Measurements from ENCODE around the gene KHDC3L. TPM values are rescaled to one million over a fixed set of nuclear protein-coding genes. Genes with fewer than 3 reads are reported as not detected.
"Not testable (repeated sequence)": the region's sequence is repeated elsewhere in the genome, so short reads cannot be mapped to it uniquely, and the experiment has no call there.

Gene KHDC3L
- total and polyA plus RNA-seq, 3 experiments from 2014 or later = not detected

DNA sequence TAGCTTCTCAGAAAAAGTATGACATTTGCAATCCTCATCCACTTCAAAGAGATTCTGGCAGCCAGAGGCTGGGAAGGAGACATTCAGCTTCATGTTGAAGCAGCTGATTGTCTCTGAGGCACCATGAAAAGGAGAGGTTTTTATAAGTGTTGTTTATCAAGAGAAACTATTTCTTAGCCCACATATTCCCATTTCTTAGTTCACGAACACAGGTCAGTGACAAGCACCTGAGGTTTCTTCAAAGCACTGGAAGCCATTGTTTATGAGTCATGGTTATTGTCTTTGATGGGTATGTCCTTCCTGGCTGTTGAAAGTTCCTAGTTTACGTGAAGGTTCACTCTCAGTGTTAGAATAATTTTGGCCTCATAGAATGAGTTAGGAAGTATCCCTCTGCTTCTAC is 29.2 kb downstream of the KHDC3L start:
- Histone ChIP-seq H3K4me1 (ENCODE audit: insufficient read depth, low read length) (peaks cover 8% of the 10 kb centered on the region), H3K4me3 (ENCODE audit: low read length) (no peak overlapping the region), H3K27me3 (ENCODE audit: insufficient read depth, low read length, poor library complexity, severe bottlenecking) (no peaks in the 10 kb centered on the region), H3K27ac (ENCODE audit: low read depth, low read length) (no peak overlapping the region), H3K36me3 (ENCODE audit: insufficient read depth, low read length) (no peaks in the 10 kb centered on the region), H3K9me3 (ENCODE audit: low read length) (no peaks in the 10 kb centered on the region)
- Mint-ChIP-seq H3K27ac (peak overlapping the region in 7 of 8 donors; percentile 40 to 82 (median 68)), H3K27me3 (no peaks in the 10 kb centered on the region), H3K4me3 (peak overlapping the region in 2 of 7 donors; percentile 35 to 67), H3K36me3 (no peaks in the 10 kb centered on the region), H3K4me1 (peaks cover 27 to 50% (median 36%) of the 10 kb centered on the region in 3 donors), H3K9me3 (no peaks in the 10 kb centered on the region)
- no peak for DNase-seq
- POLR2A ChIA-PET = no interaction called here
- CTCF ChIA-PET = no interaction called here

DNA sequence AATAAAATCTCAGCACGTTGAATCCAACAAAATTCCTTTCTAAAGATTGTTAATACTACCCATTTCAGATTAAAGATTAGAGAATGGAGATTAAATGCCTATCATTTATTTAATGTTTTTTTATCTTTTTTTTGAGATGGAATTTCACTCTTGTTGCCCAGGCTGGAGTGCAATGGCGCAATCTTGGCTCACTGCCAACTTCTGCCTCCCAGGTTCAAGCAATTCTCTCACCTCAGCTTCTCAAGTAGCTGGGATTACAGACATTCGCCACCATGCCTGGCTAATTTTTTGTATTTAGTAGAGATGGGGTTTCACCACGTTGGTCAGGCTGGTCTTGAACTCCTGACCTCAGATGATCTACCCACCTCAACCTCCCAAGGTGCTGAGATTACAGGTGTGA is 29.7 kb downstream of the KHDC3L start:
- H3K27me3 Mint-ChIP-seq; H3K4me3 ChIP-seq (ENCODE audit: low read length); H3K27me3 ChIP-seq (ENCODE audit: insufficient read depth, low read length, poor library complexity, severe bottlenecking); H3K36me3 ChIP-seq (ENCODE audit: insufficient read depth, low read length); H3K27ac ChIP-seq (ENCODE audit: low read depth, low read length); H3K4me1 ChIP-seq (ENCODE audit: insufficient read depth, low read length); POLR2A ChIA-PET; H3K9me3 Mint-ChIP-seq; CTCF ChIA-PET; H3K9me3 ChIP-seq (ENCODE audit: low read length); H3K36me3 Mint-ChIP-seq; DNase-seq: not testable (repeated sequence)
- peak overlapping the region in 1 of 8 donors; percentile 57 for H3K27ac Mint-ChIP-seq
- H3K4me1 Mint-ChIP-seq = peaks cover 27 to 51% (median 36%) of the 10 kb centered on the region in 3 donors
- peak overlapping the region in 1 of 7 donors; percentile 67 for H3K4me3 Mint-ChIP-seq

DNA sequence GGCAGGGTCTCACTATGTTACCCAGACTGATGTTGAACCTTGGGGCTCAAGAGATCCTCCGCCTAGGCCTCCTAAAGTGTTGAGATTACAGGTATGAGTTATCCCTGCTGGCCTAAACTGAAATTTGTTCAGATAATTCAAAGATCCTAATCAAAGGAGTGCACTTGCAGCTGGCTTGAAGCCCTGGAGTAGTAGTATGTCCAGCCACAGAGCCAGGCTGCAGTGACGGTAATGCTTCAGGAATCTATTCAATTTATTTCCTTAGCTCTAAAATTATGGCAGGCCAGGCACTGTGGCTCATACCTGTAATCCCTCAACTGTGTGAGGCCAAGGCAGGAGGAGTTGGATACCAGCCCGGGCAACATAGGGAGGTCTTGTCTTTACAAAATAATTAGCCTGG is 30.8 kb downstream of the KHDC3L start:
- no peak for DNase-seq
- H3K27ac Mint-ChIP-seq = peak overlapping the region in 3 of 8 donors; percentile 10 to 52 (median 19)
- no peaks in the 10 kb centered on the region for H3K36me3 Mint-ChIP-seq
- Histone ChIP-seq H3K36me3 (ENCODE audit: insufficient read depth, low read length) (no peaks in the 10 kb centered on the region), H3K4me1 (ENCODE audit: insufficient read depth, low read length) (peaks cover 8% of the 10 kb centered on the region), H3K4me3 (ENCODE audit: low read length) (no peak overlapping the region), H3K27ac (ENCODE audit: low read depth, low read length) (no peak overlapping the region), H3K27me3 (ENCODE audit: insufficient read depth, low read length, poor library complexity, severe bottlenecking) (no peaks in the 10 kb centered on the region), H3K9me3 (ENCODE audit: low read length) (no peaks in the 10 kb centered on the region)
- H3K9me3 Mint-ChIP-seq = no peaks in the 10 kb centered on the region
- POLR2A ChIA-PET = interaction anchor here (3.0 kb wide), 1 partner anchor 68 kb away, joined by 10 read pairs; the partner anchor contains the start of gene MTO1
- H3K4me3 Mint-ChIP-seq = peak overlapping the region in 1 of 7 donors; percentile 23
- no peaks in the 10 kb centered on the region for H3K27me3 Mint-ChIP-seq
- CTCF ChIA-PET = no interaction called here
- H3K4me1 Mint-ChIP-seq = peaks cover 27 to 50% (median 31%) of the 10 kb centered on the region in 3 donors

DNA sequence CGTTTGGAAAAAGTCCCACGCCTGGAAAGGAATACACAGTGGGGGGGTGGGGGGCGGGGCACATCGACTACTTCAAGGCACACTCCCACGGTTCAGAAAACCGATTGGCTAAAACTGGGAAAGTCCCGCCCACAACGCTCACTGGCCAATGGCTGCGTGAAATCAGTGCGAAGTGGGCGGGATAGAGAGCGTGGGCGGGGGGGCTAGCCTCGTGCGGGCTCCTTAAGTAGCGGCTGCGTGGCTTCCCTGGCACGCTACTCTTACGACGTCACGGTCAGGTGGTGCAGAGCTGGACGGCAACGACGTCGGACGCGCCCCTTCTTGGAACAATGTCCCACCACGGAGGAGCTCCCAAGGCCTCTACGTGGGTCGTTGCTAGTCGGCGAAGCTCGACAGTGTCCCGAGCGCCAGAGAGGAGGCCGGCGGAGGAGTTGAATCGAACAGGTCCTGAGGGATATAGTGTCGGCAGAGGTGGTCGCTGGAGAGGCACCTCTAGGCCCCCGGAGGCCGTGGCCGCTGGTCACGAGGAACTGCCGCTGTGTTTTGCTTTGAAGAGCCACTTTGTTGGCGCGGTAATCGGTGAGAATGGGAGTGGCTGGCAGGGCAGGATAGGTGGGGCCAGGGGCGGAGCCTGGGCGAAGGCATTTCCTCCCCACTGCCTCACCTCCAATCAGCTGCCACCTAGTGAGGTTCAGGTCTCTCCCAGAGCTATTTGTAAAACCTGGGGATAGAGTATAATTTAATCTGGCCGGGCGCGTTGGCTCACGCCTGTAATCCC is 32.3 kb downstream of the KHDC3L start, which contains the start of gene DDX43:
Gene DDX43, plus strand, starts transcription at position 252 of the 778 bp plus-strand sequence. Its CDS starts 78 bp downstream, at position 330.
- Mint-ChIP-seq H3K4me3 (peak within 1 kb of the TSS; percentile 69 to 97 (median 80)), H3K4me1 (peaks cover 15 to 35% (median 19%) of the 10 kb centered on the region in 3 donors), H3K36me3 (peaks cover 0 to 2% (median 0%) of the 10 kb centered on the region in 3 donors), H3K27ac (peak within 1 kb of the TSS; percentile 52 to 94 (median 90)), H3K9me3 (no peaks in the 10 kb centered on the region), H3K27me3 (no peaks in the 10 kb centered on the region)
- Histone ChIP-seq H3K27me3 (ENCODE audit: insufficient read depth, low read length, poor library complexity, severe bottlenecking) (no peaks in the 10 kb centered on the region), H3K4me1 (ENCODE audit: insufficient read depth, low read length) (no peaks in the 10 kb centered on the region), H3K27ac (ENCODE audit: low read depth, low read length) (peak within 1 kb of the TSS; percentile 67), H3K4me3 (ENCODE audit: low read length) (no peak within 1 kb of the TSS), H3K36me3 (ENCODE audit: insufficient read depth, low read length) (no peaks in the 10 kb centered on the region), H3K9me3 (ENCODE audit: low read length) (no peaks in the 10 kb centered on the region)
- ChIA-PET CTCF (interaction anchor here (1.5 kb wide), 1 partner anchor 67 kb away, joined by 5 read pairs; the partner anchor contains the start of gene MTO1), POLR2A (interaction anchor here (1.0 to 3.0 kb wide), 2 partner anchors 67 to 258 kb away, joined by 3 to 10 read pairs; partner anchors contain the start of gene MTO1)
- DNase-seq = peak; percentile 21 to 79 (median 52)

DNA sequence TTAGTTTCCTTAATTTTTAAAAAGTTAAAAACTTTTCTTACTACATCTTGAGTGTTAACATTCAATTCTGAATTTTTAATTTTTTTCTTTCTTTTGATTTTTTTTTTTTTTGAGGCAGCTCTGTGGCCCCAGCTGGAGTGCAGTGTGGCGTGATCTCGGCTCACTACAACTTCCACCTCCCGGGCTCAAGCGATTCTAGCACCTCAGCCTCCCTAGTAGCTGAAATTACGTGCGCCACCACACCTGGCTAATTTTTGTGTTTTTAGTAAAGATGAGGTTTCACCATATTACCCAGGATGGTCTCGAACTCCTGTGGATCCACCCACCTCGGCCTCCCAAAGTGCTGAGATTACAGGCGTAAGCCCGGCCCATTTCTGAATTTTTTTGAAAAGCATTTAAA is 33.4 kb downstream of the KHDC3L start:
- Histone ChIP-seq H3K27me3 (ENCODE audit: insufficient read depth, low read length, poor library complexity, severe bottlenecking) (no peaks in the 10 kb centered on the region), H3K4me3 (ENCODE audit: low read length) (no peak overlapping the region), H3K36me3 (ENCODE audit: insufficient read depth, low read length) (no peaks in the 10 kb centered on the region), H3K9me3 (ENCODE audit: low read length) (no peaks in the 10 kb centered on the region), H3K27ac (ENCODE audit: low read depth, low read length) (no peak overlapping the region), H3K4me1 (ENCODE audit: insufficient read depth, low read length) (no peaks in the 10 kb centered on the region)
- POLR2A ChIA-PET = interaction anchor here (3.0 kb wide), 1 partner anchor 66 kb away, joined by 10 read pairs; the partner anchor contains the start of gene MTO1
- H3K27ac Mint-ChIP-seq = peak overlapping the region in 1 of 8 donors; percentile 28
- no peak for DNase-seq
- peaks cover 0 to 2% (median 0%) of the 10 kb centered on the region in 3 donors for H3K36me3 Mint-ChIP-seq
- no peaks in the 10 kb centered on the region for H3K9me3 Mint-ChIP-seq
- H3K4me3 Mint-ChIP-seq = peak overlapping the region in 1 of 7 donors; percentile 44
- CTCF ChIA-PET = interaction anchor here (0.6 to 1.5 kb wide), 3 partner anchors 8 to 65 kb away, joined by 3 to 5 read pairs (median 4); partner anchors contain the start of gene MTO1
- peaks cover 12 to 31% (median 13%) of the 10 kb centered on the region in 3 donors for H3K4me1 Mint-ChIP-seq
- H3K27me3 Mint-ChIP-seq = no peaks in the 10 kb centered on the region

DNA sequence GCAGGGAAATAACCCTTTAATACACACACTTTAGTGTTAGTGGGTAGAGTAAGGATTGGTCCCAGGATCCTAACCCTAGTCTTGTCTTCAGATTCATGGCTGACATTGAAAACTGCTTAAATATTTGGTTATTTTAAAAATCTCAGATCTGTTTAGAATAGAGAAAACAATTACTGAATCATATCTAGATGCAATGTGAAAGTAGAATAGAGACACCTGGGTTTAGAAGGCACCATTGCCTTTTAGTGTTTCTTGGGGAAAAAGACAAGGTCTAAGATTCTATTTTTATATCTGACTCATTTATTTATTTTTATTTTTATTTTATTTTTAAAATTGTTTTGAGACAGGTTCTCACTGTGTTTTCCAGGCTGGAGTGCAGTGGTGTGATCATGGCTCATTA is 38.2 kb downstream of the KHDC3L start:
- ChIA-PET POLR2A (no interaction called here), CTCF (interaction anchor here (1.3 kb wide), 1 partner anchor 12 kb away, joined by 3 read pairs; no protein-coding TSS in a partner anchor)
- no peaks in the 10 kb centered on the region for H3K9me3 ChIP-seq (ENCODE audit: low read length)
- no peak overlapping the region for H3K4me3 ChIP-seq (ENCODE audit: low read length)
- no peak for DNase-seq
- Mint-ChIP-seq H3K27ac (no peak overlapping the region), H3K4me1 (peaks cover 0 to 7% (median 0%) of the 10 kb centered on the region in 3 donors), H3K4me3 (no peak overlapping the region), H3K36me3 (peaks cover 0 to 6% (median 2%) of the 10 kb centered on the region in 3 donors), H3K9me3 (no peaks in the 10 kb centered on the region), H3K27me3 (no peaks in the 10 kb centered on the region)
- no peak overlapping the region for H3K27ac ChIP-seq (ENCODE audit: low read depth, low read length)
- H3K36me3 ChIP-seq (ENCODE audit: insufficient read depth, low read length) = no peaks in the 10 kb centered on the region
- no peaks in the 10 kb centered on the region for H3K4me1 ChIP-seq (ENCODE audit: insufficient read depth, low read length)
- no peaks in the 10 kb centered on the region for H3K27me3 ChIP-seq (ENCODE audit: insufficient read depth, low read length, poor library complexity, severe bottlenecking)

DNA sequence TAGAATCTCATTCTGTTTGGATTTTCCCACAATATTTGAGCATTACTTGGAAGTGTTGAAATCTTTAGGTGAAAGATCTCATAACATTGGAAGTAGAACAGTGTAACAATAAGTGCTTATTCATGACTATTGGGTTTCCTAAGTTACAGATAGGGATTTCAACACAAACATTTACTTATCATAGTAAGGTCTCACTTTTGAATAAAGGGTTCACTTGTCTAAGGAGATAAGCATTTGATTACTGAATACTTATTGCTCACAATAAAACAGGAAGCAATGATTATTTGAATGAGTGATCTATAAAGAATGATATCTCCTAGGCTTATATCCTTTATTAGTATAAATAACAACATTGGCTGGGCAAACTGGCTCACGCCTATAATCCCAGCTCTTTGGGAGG is 46.9 kb downstream of the KHDC3L start:
- Mint-ChIP-seq H3K36me3 (peaks cover 0 to 13% (median 6%) of the 10 kb centered on the region in 3 donors), H3K27me3 (no peaks in the 10 kb centered on the region), H3K4me3 (no peak overlapping the region), H3K27ac (no peak overlapping the region), H3K4me1 (no peaks in the 10 kb centered on the region), H3K9me3 (no peaks in the 10 kb centered on the region)
- Histone ChIP-seq H3K27ac (ENCODE audit: low read depth, low read length) (no peak overlapping the region), H3K27me3 (ENCODE audit: insufficient read depth, low read length, poor library complexity, severe bottlenecking) (no peaks in the 10 kb centered on the region), H3K4me3 (ENCODE audit: low read length) (no peak overlapping the region), H3K4me1 (ENCODE audit: insufficient read depth, low read length) (no peaks in the 10 kb centered on the region), H3K36me3 (ENCODE audit: insufficient read depth, low read length) (no peaks in the 10 kb centered on the region), H3K9me3 (ENCODE audit: low read length) (no peaks in the 10 kb centered on the region)
- DNase-seq = no peak
- CTCF ChIA-PET = no interaction called here
- POLR2A ChIA-PET = no interaction called here

DNA sequence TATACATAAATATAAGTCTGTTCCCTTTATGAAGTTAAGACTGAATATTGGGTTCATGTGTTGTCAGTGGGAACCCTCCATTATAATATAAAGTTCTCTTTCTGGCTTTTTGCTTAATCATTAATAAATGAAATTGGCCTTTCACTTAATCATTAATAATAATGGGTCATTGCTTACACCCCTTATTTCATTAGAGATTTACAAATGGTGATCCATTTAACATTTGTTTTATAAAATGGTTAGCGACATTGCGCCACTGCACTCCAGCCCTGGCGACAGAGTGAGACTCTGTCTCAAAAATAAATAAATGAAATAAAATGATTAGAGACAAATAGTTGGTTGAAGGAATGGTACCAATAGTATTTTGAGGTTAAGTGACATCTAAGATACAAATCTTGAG is 50.6 kb downstream of the KHDC3L start:
- CTCF ChIA-PET = no interaction called here
- POLR2A ChIA-PET = no interaction called here
- no peaks in the 10 kb centered on the region for H3K9me3 Mint-ChIP-seq
- no peaks in the 10 kb centered on the region for H3K27me3 Mint-ChIP-seq
- no peaks in the 10 kb centered on the region for H3K4me1 ChIP-seq (ENCODE audit: insufficient read depth, low read length)
- no peak overlapping the region for H3K27ac Mint-ChIP-seq
- H3K27ac ChIP-seq (ENCODE audit: low read depth, low read length) = no peak overlapping the region
- H3K4me3 ChIP-seq (ENCODE audit: low read length) = no peak overlapping the region
- H3K27me3 ChIP-seq (ENCODE audit: insufficient read depth, low read length, poor library complexity, severe bottlenecking) = no peaks in the 10 kb centered on the region
- H3K36me3 ChIP-seq (ENCODE audit: insufficient read depth, low read length) = no peaks in the 10 kb centered on the region
- peaks cover 0 to 29% (median 12%) of the 10 kb centered on the region in 3 donors for H3K36me3 Mint-ChIP-seq
- H3K4me1 Mint-ChIP-seq = peaks cover under 1 to 11% (median 4%) of the 10 kb centered on the region in 3 donors
- no peak for DNase-seq
- H3K4me3 Mint-ChIP-seq = no peak overlapping the region
- H3K9me3 ChIP-seq (ENCODE audit: low read length) = no peaks in the 10 kb centered on the region
